Stimulated activated effector memory CD8-positive, alpha-beta T cell treated with anti-CD3 and anti-CD28 coated beads, Interleukin-12 subunit alpha, Interleukin-12 subunit beta, amount 100 ng/mL, for 72 hours (primary cell): ENCODE data around the gene SOD3.

ENCODE experiments used
- ATAC-seq: fragments of 150-1000 bp; cut with Tn5 transposase; 2 replicates; pipeline ENCODE4 v1.10.0; 2021
- DNase-seq, 2 donors: peaks; one replicate each; pipeline ENCODE4 v3.0.0; 2021 to 2022; ENCODE audit warnings: low spot score in 2 of 2
- H3K27ac Mint-ChIP-seq: one replicate; pipeline ENCODE4 v1.8.0; 2022; ENCODE audit warnings: mild to moderate bottlenecking, mixed read lengths
- H3K36me3 Mint-ChIP-seq: one replicate; pipeline ENCODE4 v1.8.0; 2022; ENCODE audit warnings: mild to moderate bottlenecking, mixed read lengths
- H3K4me1 Mint-ChIP-seq: one replicate; pipeline ENCODE4 v1.8.0; 2022; ENCODE audit warnings: mixed read lengths
- H3K4me3 Mint-ChIP-seq: one replicate; pipeline ENCODE4 v1.8.0; 2022; ENCODE audit warnings: mild to moderate bottlenecking, mixed read lengths
- H3K9me3 Mint-ChIP-seq: one replicate; pipeline ENCODE4 v1.8.0; 2022; ENCODE audit warnings: mixed read lengths

SOD3 gene

DNA sequence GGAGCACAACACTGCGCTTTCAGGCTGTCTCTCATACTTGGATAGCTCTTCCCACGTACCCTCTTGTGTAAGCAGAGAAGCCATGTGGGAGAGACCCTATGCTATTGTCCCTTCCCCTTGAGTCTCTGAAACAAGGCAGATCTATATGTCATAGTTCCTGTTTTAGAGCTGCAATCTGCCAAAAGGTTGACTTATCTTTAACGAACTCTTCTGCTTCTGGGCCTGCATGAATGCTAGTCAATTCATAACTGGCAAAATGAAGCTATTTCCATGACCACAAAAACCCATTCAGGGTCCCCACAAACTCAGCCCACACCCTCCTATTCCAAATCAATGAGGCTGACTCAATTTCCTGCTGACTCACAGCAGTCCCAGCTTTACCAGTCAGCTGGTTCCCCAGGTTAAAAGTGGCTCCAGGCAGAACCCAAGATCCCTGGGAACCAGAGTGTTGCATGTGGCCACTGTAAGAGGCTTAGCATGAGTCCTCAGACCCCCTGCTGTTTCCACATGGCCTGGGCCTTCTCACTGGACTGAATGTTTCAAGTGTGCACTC lies 25.3 kb upstream of the SOD3 start:
- peak; percentile 28 for ATAC-seq
- H3K27ac Mint-ChIP-seq = no peak overlapping the region
- H3K9me3 Mint-ChIP-seq = peaks cover 6% of the 10 kb centered on the region
- H3K4me1 Mint-ChIP-seq = no peaks in the 10 kb centered on the region
- H3K36me3 Mint-ChIP-seq = no peaks in the 10 kb centered on the region
- no peak for DNase-seq
- H3K4me3 Mint-ChIP-seq = no peak overlapping the region

- DNase-seq (no peak), ATAC-seq (no peak)
- no peaks in the 10 kb centered on the region for H3K36me3 Mint-ChIP-seq
- no peaks in the 10 kb centered on the region for H3K4me1 Mint-ChIP-seq
- H3K27ac Mint-ChIP-seq = no peak overlapping the region
- no peak overlapping the region for H3K4me3 Mint-ChIP-seq
- H3K9me3 Mint-ChIP-seq = peaks cover 8% of the 10 kb centered on the region
These were observed 24.7 kb upstream of the SOD3 start for GRCh38 chr4:24770667-24771066.

GRCh38 chr4:24771241-24771640 lies 24.1 kb upstream of the SOD3 start:
- no peaks in the 10 kb centered on the region for H3K4me1 Mint-ChIP-seq
- H3K4me3 Mint-ChIP-seq = no peak overlapping the region
- no peak overlapping the region for H3K27ac Mint-ChIP-seq
- DNase-seq (no peak), ATAC-seq (no peak)
- peaks cover 7% of the 10 kb centered on the region for H3K9me3 Mint-ChIP-seq
- H3K36me3 Mint-ChIP-seq = no peaks in the 10 kb centered on the region

DNA sequence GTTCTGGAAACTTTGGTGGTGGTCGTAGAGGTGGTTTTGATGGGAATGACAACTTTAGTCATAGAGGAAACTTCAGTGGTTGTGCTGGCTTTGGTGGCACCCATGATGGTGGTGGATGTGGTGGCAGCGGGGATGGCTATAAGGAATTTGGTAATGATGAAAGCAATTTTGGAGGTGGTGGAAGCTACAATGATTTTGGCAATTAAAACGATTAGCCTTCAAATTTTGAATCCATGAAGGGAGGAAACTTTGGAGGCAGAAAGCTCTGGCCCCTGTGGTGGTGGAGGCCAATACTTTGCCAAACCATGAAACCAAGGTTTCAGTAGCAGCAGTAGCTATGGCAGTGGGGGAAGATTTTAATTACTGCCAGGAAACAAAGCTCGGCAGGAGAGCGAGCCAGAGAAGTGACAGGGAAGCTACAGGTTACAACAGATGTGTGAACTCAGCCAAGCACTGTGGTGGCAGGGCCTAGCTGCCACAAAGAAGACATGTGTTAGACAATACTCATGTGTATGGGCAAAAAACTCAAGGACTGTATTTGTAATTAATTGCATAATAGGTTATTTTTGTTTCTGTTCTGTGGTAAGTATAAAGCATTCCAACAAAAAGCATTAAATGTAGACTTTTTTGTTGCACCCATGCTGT lies 23.2 kb upstream of the SOD3 start:
- Mint-ChIP-seq H3K4me1 (no peaks in the 10 kb centered on the region), H3K4me3 (no peak overlapping the region), H3K27ac (no peak overlapping the region), H3K36me3 (no peaks in the 10 kb centered on the region), H3K9me3 (peaks cover 6% of the 10 kb centered on the region)
- ATAC-seq = no peak
- DNase-seq = no peak

GRCh38 chr4:24772952-24773351 lies 22.4 kb upstream of the SOD3 start:
- Mint-ChIP-seq H3K9me3 (peaks cover 2% of the 10 kb centered on the region), H3K4me3 (no peak overlapping the region), H3K4me1 (no peaks in the 10 kb centered on the region), H3K27ac (no peak overlapping the region), H3K36me3 (no peaks in the 10 kb centered on the region)
- no peak for ATAC-seq
- DNase-seq = no peak

DNA sequence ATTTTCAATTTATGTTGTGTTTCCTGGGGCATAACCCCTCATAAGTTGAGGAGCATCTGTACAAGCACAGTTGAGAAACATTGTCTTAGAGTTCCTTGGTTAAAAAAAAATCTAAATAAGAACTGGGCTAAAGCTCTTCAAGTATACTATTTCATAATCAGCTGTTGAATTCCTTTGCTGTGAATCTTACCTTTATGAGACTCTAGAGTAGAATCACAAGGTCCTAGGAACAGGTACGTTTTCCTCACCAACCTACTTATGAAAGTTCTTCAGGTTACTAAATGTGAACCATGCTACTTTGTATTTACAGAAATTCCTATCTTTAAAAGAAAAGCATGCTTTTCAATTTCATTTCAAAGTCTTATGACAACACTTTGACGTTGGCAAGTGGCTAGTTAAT lies 20.9 kb upstream of the SOD3 start:
- DNase-seq = no peak
- peaks cover 2% of the 10 kb centered on the region for H3K9me3 Mint-ChIP-seq
- ATAC-seq = no peak
- H3K4me1 Mint-ChIP-seq = no peaks in the 10 kb centered on the region
- H3K36me3 Mint-ChIP-seq = no peaks in the 10 kb centered on the region
- no peak overlapping the region for H3K27ac Mint-ChIP-seq
- no peak overlapping the region for H3K4me3 Mint-ChIP-seq

DNA sequence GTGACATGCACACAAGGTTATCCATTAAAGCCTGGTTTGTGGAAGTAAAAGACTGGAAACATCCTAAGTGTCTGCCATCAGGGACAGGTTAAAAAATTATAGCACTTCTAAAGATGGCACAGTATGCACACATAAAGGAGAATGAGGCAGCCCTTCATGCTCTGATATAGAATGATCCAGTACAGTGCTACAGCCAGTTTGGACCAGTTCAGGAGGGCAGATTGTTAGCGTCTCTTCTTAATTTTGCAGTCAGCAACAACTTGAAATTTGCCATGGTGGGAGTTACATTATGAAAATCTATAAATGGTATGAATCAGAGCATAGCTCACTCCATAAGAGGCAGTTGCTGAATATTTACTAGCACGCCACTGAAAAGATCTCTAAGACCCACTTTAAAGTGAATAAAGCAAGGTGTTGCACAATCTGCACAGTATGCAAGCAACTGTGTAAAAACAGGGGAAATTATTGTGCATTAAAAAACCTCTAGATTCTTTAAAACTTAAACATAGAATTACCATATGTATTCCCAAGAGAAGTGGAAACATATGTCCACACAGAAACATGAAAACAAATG lies 20.3 kb upstream of the SOD3 start:
- no peak overlapping the region for H3K27ac Mint-ChIP-seq
- H3K36me3 Mint-ChIP-seq = no peaks in the 10 kb centered on the region
- DNase-seq (no peak), ATAC-seq (no peak)
- peaks cover 2% of the 10 kb centered on the region for H3K9me3 Mint-ChIP-seq
- H3K4me1 Mint-ChIP-seq = no peaks in the 10 kb centered on the region
- no peak overlapping the region for H3K4me3 Mint-ChIP-seq

DNA sequence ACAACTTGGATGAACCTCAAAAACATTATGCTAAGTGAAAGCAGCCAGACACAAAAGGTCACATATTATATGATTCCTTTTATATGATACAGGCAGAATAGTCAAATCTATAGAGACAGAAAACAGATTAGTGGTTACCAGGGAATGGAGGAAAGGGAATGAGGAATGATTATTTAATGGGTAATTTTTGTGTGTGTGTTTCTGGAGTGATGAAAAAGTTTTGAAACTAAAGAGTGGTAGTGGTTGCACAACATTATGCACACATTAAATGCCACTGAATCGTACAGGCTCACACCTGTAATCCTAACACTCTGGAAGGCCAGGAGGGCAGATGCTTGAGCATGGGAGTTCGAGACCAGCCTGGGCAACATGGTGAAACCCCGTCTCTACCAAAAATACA lies 19.6 kb upstream of the SOD3 start:
- Mint-ChIP-seq H3K36me3 (no peaks in the 10 kb centered on the region), H3K9me3 (peaks cover 2% of the 10 kb centered on the region), H3K4me1 (no peaks in the 10 kb centered on the region), H3K27ac (no peak overlapping the region), H3K4me3 (no peak overlapping the region)
- ATAC-seq (no peak), DNase-seq (no peak)

DNA sequence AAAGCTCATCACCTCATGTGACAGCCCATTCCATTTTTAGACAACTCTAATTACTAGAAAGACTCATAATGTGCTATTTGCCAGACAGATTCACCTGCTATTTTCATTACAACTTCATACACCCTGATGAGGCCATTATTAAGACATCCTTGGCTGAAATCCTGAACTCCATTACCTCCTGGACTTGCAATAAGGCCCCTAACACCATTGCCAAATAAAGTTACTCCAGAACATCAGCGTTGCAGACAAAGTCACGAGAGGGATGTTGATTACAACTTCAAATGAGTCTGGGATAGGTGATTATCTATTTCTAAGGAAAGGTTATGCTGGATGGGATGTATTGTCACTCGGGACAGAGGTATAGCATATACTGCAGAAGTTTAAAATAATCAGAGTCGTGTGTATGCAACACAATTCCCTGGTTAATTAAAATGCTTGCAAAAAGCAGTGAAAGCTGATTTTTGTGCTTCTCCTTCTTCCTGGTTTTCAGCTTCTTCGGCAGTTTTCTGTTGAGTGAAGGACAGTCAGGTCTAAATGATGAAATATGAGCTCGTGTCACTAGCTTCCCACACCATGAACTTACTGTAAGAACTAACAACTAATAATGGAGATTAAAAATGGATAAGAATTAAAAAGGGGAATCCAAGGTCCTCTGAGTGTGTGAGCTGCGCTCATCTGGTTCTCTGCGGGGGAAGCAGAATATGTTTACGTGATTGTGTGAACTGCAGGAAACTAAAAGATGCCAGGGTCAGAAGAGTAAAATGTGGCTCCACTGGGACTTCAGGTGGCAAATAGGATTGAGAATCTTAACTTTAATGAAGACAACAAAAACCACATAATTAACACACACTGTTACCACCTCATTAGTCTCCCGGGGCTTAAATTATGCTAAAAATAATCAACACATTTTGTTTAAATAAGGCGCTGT lies 17.6 kb upstream of the SOD3 start:
- Mint-ChIP-seq H3K36me3 (no peaks in the 10 kb centered on the region), H3K9me3 (peaks cover 2% of the 10 kb centered on the region)

DNA sequence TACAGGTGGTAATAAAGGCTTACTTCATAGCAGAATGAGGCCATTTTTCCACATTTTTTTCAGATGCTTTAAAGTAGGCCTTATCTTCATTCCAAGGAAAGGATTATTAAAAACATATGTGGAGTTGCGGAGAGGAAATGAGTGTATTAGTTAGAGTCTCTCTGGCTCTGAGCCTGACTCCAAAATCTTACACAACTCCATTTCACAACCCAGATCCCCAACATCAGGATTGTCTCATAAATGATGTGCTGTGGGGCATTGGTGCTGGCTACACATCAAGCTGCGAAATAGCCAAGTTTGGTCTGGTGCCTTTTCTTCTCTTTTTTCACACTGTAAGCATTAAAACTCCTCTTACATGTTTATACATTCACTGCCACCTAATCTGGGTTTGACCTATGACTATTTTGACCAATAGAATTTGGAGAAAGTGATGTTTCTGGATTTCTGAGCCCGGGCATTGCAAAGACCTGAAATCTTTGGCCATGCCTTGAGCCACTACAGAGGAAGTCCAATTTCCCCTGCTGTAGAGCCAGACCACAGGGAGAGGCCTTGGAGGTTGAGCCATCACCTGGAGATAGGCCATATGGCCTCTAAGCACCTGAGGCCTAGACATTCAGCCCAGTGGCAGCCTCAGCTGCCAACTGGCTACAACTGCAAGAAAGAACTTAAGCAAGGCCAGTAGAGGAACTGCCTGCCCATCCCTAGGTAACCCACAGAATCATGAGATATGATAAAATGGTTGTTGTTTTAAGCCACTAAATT lies 16.7 kb upstream of the SOD3 start:
- H3K9me3 Mint-ChIP-seq = peaks cover 3% of the 10 kb centered on the region
- H3K27ac Mint-ChIP-seq = no peak overlapping the region
- ATAC-seq (no peak), DNase-seq (no peak)
- no peak overlapping the region for H3K4me3 Mint-ChIP-seq
- H3K4me1 Mint-ChIP-seq = no peaks in the 10 kb centered on the region
- no peaks in the 10 kb centered on the region for H3K36me3 Mint-ChIP-seq

More for the DNA sequence above, 17.6 kb upstream of the SOD3 start:
- ATAC-seq = no peak
- no peak overlapping the region for H3K27ac Mint-ChIP-seq
- H3K4me3 Mint-ChIP-seq = no peak overlapping the region
- no peak for DNase-seq
- H3K4me1 Mint-ChIP-seq = no peaks in the 10 kb centered on the region

DNA sequence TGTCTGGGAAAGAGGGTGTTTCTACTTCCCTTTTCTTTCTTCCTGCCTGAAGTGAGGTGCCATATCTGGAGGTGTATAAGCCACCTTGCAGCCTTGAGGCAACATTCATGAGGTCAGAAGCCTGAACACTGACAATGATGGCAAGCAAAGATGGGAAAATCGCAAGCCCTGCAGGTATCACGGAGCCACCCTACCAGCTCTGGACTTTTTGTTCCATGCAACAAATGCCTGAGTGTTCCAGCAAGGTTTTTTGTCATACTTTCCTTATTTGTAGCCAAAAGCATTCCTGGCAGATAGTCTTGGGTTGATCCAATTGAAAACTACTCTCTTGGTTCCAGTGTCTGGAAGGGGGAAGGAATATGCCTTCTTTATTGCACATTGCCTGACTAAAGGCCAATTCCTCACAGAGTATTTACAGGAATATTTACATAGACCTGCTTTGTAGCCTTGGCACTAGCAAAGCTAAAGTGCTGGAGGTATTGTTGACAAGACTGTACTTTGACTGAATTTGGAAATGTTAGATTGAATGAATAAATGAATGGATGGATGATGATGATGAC lies 14.4 kb upstream of the SOD3 start:
- DNase-seq (no peak), ATAC-seq (no peak)
- Mint-ChIP-seq H3K4me3 (no peak overlapping the region), H3K9me3 (peaks cover 4% of the 10 kb centered on the region), H3K36me3 (no peaks in the 10 kb centered on the region), H3K27ac (no peak overlapping the region), H3K4me1 (no peaks in the 10 kb centered on the region)

DNA sequence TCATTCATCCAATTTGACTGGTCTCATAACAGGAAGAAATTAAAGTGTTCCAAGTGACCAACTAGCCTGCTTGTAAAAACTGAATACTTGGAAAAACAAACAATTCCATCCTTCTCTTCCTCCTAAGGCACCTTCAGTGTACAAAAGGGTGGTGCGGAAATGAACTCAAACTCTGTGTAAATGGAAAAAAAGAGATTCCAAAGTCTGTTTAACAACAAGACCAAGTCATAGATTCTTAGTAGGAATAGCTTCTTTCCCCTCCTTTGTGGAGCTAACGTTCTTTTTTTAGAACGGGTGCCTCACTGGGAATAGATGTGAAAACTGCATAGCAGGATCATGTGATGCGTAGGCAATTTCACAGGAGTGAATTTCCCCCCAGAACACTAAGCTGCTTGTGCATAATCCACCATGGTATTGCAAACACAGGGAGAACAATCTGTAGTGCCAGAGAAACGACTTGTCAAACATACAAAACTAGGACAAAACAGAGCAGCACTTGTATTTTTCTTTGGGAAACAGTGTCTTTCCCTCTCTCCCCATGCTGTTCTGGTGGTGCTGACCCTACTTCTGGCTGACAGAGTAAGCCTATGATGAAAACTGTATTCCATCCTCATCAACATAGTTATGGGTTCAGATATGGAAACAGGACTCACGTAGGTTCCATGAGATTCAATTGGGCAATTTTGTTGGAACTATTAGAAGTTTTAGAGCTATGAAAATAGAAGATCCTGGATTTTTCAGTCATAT lies 13.2 kb upstream of the SOD3 start:
- ATAC-seq (no peak), DNase-seq (no peak)
- Mint-ChIP-seq H3K27ac (no peak overlapping the region), H3K4me3 (no peak overlapping the region), H3K36me3 (no peaks in the 10 kb centered on the region), H3K9me3 (peaks cover 6% of the 10 kb centered on the region), H3K4me1 (no peaks in the 10 kb centered on the region)

GRCh38 chr4:24783506-24783905 lies 11.9 kb upstream of the SOD3 start:
- DNase-seq (no peak), ATAC-seq (no peak)
- H3K36me3 Mint-ChIP-seq = no peaks in the 10 kb centered on the region
- peaks cover 8% of the 10 kb centered on the region for H3K9me3 Mint-ChIP-seq
- H3K27ac Mint-ChIP-seq = no peak overlapping the region
- no peaks in the 10 kb centered on the region for H3K4me1 Mint-ChIP-seq
- H3K4me3 Mint-ChIP-seq = no peak overlapping the region

DNA sequence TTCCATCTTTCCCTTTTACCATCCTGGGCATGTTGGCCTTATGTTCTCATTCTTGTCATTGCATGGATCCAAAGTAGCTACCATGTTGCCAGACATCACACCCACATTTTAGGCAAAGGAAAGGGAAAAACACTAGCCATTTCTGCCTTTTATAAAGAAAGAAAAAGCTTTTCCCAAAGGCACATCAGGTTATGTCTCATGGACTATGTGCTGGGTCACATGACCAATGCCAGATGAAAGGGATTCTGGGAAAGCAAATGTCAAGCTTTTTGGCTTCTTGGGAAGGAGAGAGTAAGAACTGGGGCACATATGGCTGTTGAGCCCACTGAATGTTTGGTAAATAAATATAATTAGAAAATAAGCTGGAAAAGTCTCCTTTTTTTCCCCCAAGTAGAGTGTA lies 4.3 kb upstream of the SOD3 start:
- ATAC-seq = no peak
- peaks cover 4% of the 10 kb centered on the region for H3K9me3 Mint-ChIP-seq
- no peak for DNase-seq
- H3K4me3 Mint-ChIP-seq = no peak overlapping the region
- H3K36me3 Mint-ChIP-seq = no peaks in the 10 kb centered on the region
- H3K4me1 Mint-ChIP-seq = no peaks in the 10 kb centered on the region
- no peak overlapping the region for H3K27ac Mint-ChIP-seq
